BLaER1 treated with 17β-estradiol and CSF1 and Interleukin-3, amounts not matched to agents 10 nM and 100 nM (cell line): ENCODE measurements around the gene GALNT11.

Experiments
- H3K27ac ChIP-seq, 11 experiments: shearing (Covaris generic); formaldehyde crosslinking; 2 replicates each; pipeline ENCODE4 v1.8.1; 2022
- H3K27me3 ChIP-seq, 11 experiments: shearing (Covaris generic); formaldehyde crosslinking; 2 replicates each; pipeline ENCODE4 v1.8.1; 2022
- H3K36me3 ChIP-seq, 11 experiments: shearing (Covaris generic); formaldehyde crosslinking; 2 replicates each; pipeline ENCODE4 v1.8.1; 2022
- H3K4me1 ChIP-seq, 10 experiments: shearing (Covaris generic); formaldehyde crosslinking; 2 replicates each; pipeline ENCODE4 v1.8.1; 2022
- H3K4me2 ChIP-seq, 11 experiments: shearing (Covaris generic); formaldehyde crosslinking; 2 replicates each; pipeline ENCODE4 v1.8.1; 2022
- H3K4me3 ChIP-seq, 10 experiments: shearing (Covaris generic); formaldehyde crosslinking; 2 replicates each; pipeline ENCODE4 v1.8.1; 2022
- H3K9ac ChIP-seq, 11 experiments: shearing (Covaris generic); formaldehyde crosslinking; 2 replicates each; pipeline ENCODE4 v1.8.1; 2022
- H3K9me3 ChIP-seq, 11 experiments: shearing (Covaris generic); formaldehyde crosslinking; replicated peaks in 1 of 11; 2 replicates each; pipeline ENCODE4 v1.8.1; 2022
- H4K20me1 ChIP-seq, 11 experiments: shearing (Covaris generic); formaldehyde crosslinking; 2 replicates each; pipeline ENCODE4 v1.8.1; 2022
- Cebpa-rat ChIP-seq, 11 experiments: shearing (Covaris generic); IDR thresholded peaks; 2 replicates each; pipeline ENCODE4 v1.8.1; 2022

GALNT11 gene

DNA sequence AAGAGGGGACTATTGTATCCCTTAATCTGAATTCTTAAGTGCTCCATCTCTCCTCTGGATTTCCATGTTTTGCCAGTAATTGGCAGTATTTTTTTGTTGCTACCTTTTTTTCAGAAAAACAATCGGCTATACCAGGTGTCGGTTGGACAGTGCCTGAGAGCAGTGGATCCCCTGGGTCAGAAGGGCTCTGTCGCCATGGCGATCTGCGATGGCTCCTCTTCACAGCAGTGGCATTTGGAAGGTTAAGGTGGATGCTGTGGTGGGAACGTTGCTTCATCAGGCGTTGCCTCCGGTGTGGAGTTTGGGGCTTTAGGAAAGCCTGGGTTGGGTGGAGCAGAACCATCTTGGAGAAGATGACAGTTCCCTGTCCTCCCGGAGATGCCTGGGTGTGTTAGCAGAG is 96.0 kb downstream of the GALNT11 start:
- peaks cover 0 to 14% (median 0%) of the 10 kb centered on the region in 11 experiments; a peak in 1 of 22 replicates for H4K20me1 ChIP-seq
- H3K36me3 ChIP-seq: peaks cover 93 to 100% (median 98%) of the 10 kb centered on the region in 11 experiments
- no peaks in the 10 kb centered on the region for H3K27me3 ChIP-seq
- H3K4me1 ChIP-seq: no peaks in the 10 kb centered on the region
- no peak overlapping the region for H3K4me2 ChIP-seq
- H3K4me3 ChIP-seq: no peak overlapping the region
- H3K9me3 ChIP-seq: peaks cover 5 to 22% (median 20%) of the 10 kb centered on the region in 11 experiments; a peak in 20 of 22 replicates
- no peak overlapping the region for H3K27ac ChIP-seq
- no peak for TF ChIP-seq Cebpa-rat (IDR thresholded peaks at IDR 0.05)
- H3K9ac ChIP-seq: no peak overlapping the region

DNA sequence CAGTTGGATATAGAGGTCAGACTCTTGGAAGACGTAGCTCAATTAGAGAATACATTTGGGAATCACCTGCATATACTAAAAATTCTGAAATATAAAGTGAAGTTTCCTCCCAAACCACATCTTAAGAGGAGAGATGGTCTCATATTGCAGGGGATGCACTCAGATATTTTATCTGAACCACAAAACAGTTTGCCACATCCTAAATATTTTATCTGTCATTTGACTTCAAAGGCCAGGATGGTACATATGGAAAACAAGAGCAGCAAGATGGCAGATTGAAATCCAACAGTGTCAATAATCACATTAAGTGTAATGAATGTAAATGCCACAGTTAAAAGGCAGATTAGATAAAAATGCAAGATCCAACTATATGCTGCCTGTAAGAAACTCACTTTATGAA is 97.1 kb downstream of the GALNT11 start:
- Histone ChIP-seq H3K4me3 (no peak overlapping the region), H3K9ac (no peak overlapping the region), H3K27ac (no peak overlapping the region), H3K27me3 (no peaks in the 10 kb centered on the region), H3K36me3 (peaks cover 96 to 100% (median 100%) of the 10 kb centered on the region in 11 experiments), H4K20me1 (peaks cover 0 to 14% (median 0%) of the 10 kb centered on the region in 11 experiments; a peak in 3 of 22 replicates), H3K9me3 (peaks cover 5 to 31% (median 21%) of the 10 kb centered on the region in 11 experiments; a peak in 20 of 22 replicates), H3K4me2 (no peak overlapping the region), H3K4me1 (no peaks in the 10 kb centered on the region)
- TF ChIP-seq Cebpa-rat (IDR thresholded peaks at IDR 0.05): no peak

DNA sequence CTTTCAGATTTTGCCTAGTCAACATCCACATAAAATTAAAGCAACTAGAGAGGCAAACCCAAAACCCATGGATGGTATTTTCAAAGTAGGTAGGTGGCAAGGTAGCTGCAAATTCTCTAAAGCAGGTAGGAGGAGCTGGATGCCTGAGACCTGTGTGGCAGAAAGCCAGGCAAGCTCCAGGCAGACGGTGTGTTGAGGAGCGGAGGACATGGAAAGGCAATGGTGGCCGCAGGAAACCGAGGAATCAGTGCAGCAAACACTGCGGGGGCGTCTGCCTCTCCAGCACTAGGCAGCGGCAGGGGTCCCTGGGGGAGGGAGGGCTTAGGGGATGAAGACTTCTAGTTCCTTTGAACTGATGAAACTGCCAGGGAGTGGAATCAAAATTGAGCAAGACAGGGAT is 101.3 kb downstream of the GALNT11 start:
- Histone ChIP-seq H3K4me3 (no peak overlapping the region), H3K9me3 (peaks cover 13 to 53% (median 37%) of the 10 kb centered on the region in 11 experiments; a peak in 20 of 22 replicates), H3K4me1 (no peaks in the 10 kb centered on the region), H4K20me1 (peaks cover 0 to 11% (median 0%) of the 10 kb centered on the region in 11 experiments; a peak in 3 of 22 replicates), H3K9ac (no peak overlapping the region), H3K36me3 (peaks cover 97 to 100% (median 99%) of the 10 kb centered on the region in 11 experiments), H3K27ac (no peak overlapping the region), H3K4me2 (no peak overlapping the region), H3K27me3 (no peaks in the 10 kb centered on the region)
- no peak for TF ChIP-seq Cebpa-rat (IDR thresholded peaks at IDR 0.05)

DNA sequence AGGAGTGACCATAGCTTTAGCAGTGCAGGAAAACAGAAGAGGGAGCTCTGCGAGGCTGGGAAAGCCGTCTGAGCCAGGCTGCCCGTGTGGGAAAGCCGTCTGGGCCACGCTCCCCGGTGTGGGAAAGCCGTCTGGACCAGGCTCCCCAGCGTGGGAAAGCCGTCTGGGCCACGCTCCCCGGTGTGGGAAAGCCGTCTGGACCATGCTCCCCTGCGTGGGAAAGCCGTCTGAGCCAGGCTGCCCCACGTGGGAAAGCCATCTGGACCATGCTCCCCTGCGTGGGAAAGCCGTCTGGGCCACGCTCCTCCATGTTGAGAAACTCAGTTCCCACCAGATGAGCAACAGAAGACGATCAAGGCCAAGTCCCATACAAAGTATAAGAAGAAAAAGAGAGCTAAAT is 101.8 kb downstream of the GALNT11 start:
- no peak overlapping the region for H3K4me2 ChIP-seq
- TF ChIP-seq Cebpa-rat (IDR thresholded peaks at IDR 0.05): no peak
- H3K4me3 ChIP-seq: no peak overlapping the region
- H3K9ac ChIP-seq: no peak overlapping the region
- H4K20me1 ChIP-seq: peaks cover 0 to 11% (median 0%) of the 10 kb centered on the region in 11 experiments; a peak in 3 of 22 replicates
- H3K9me3 ChIP-seq: peaks cover 13 to 53% (median 37%) of the 10 kb centered on the region in 11 experiments; a peak in 20 of 22 replicates
- no peak overlapping the region for H3K27ac ChIP-seq
- no peaks in the 10 kb centered on the region for H3K4me1 ChIP-seq
- H3K36me3 ChIP-seq: peaks cover 97 to 100% (median 99%) of the 10 kb centered on the region in 11 experiments
- H3K27me3 ChIP-seq: no peaks in the 10 kb centered on the region

DNA sequence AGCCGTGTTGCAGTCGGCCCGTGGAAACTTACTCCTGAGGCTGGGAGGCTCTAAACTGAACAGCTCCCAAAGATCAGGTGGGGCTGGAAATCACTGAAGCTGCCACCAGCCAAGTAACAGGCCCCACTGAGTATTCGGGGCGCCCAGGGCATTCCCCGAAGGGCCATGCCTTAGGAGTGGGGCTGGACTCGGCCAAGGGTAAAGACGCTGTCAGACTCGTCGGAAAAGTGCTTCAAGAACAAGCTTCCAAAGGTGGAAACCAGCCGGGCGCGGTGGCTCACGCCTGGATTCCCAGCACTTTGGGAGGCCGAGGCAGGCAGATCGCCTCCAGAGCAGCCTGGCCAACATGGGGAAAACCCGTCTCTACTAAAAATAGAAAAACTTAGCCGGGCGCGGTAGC is 102.8 kb downstream of the GALNT11 start:
- H3K27me3 ChIP-seq: no peaks in the 10 kb centered on the region
- peaks cover 0 to 11% (median 0%) of the 10 kb centered on the region in 11 experiments; a peak in 3 of 22 replicates for H4K20me1 ChIP-seq
- H3K36me3 ChIP-seq: peaks cover 97 to 100% (median 100%) of the 10 kb centered on the region in 11 experiments
- no peak overlapping the region for H3K4me3 ChIP-seq
- H3K27ac ChIP-seq: no peak overlapping the region
- TF ChIP-seq Cebpa-rat (IDR thresholded peaks at IDR 0.05): no peak
- H3K9ac ChIP-seq: no peak overlapping the region
- no peaks in the 10 kb centered on the region for H3K4me1 ChIP-seq
- peaks cover 13 to 53% (median 37%) of the 10 kb centered on the region in 11 experiments; a peak in 20 of 22 replicates for H3K9me3 ChIP-seq
- H3K4me2 ChIP-seq: no peak overlapping the region

DNA sequence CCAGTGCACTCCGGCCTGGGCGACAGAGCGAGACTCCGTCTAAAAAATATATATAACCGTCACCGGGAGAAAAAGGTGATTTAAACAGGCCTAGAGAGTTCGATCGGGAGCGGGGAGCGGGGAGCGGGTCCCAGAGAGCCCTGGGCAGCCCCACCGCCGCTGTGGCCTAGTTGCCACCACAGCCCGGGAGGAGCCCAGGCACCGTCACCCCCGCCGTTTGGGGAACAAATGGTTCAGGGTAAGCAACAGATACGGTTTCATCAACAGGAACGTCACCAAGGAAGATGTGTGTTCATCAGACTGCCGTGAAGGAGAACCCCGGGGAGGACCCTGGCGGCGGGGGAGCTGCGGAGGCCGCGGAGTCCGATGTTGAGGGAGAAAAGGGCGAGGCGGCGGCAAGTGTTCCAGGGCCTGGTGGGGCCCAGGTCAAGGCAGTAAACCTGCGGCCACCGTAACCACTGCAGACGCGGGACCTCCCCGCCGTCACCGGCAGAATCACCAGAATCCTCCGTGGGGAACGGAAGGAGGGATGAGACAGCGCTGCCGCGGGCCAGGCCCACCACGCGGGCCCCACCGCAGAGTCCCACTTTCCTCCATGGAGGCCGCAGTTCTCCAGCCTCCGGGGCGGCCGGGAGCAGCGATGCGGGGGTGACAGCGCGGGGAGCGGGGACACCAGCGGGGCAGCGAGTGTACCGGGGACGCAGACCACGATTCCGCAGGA is 103.4 kb downstream of the GALNT11 start:
- Histone ChIP-seq H3K27ac (no peak overlapping the region), H3K36me3 (peaks cover 97 to 100% (median 100%) of the 10 kb centered on the region in 11 experiments)

DNA sequence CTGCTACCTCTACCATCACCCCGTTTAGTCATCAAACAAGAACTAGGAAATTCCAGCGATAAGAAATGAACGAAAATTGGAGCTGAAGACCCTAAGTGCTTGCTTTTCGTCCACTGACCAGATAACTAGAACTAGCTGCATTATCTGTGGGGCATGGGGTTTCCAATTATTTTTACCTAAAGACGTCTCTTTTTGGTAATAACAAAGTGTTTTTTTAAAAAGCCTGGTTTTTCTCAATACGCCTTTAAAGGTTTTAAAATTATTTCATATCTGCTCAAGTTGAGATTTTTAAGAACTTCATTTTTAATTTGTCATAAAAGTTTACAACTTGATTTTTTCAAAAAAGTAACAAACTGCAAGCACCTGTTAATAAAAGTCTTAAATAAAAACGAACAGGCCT is 104.2 kb downstream of the GALNT11 start:
- H3K4me1 ChIP-seq: no peaks in the 10 kb centered on the region
- peaks cover 94 to 100% (median 99%) of the 10 kb centered on the region in 11 experiments for H3K36me3 ChIP-seq
- no peak for TF ChIP-seq Cebpa-rat (IDR thresholded peaks at IDR 0.05)

More for the DNA sequence above, 103.4 kb downstream of the GALNT11 start:
- Histone ChIP-seq H3K9ac (no peak overlapping the region), H3K4me3 (no peak overlapping the region), H3K4me2 (no peak overlapping the region), H3K4me1 (no peaks in the 10 kb centered on the region), H3K9me3 (peaks cover 13 to 53% (median 37%) of the 10 kb centered on the region in 11 experiments; a peak in 20 of 22 replicates), H3K27me3 (no peaks in the 10 kb centered on the region), H4K20me1 (peaks cover 0 to 11% (median 0%) of the 10 kb centered on the region in 11 experiments; a peak in 4 of 22 replicates)
- no peak for TF ChIP-seq Cebpa-rat (IDR thresholded peaks at IDR 0.05)

DNA sequence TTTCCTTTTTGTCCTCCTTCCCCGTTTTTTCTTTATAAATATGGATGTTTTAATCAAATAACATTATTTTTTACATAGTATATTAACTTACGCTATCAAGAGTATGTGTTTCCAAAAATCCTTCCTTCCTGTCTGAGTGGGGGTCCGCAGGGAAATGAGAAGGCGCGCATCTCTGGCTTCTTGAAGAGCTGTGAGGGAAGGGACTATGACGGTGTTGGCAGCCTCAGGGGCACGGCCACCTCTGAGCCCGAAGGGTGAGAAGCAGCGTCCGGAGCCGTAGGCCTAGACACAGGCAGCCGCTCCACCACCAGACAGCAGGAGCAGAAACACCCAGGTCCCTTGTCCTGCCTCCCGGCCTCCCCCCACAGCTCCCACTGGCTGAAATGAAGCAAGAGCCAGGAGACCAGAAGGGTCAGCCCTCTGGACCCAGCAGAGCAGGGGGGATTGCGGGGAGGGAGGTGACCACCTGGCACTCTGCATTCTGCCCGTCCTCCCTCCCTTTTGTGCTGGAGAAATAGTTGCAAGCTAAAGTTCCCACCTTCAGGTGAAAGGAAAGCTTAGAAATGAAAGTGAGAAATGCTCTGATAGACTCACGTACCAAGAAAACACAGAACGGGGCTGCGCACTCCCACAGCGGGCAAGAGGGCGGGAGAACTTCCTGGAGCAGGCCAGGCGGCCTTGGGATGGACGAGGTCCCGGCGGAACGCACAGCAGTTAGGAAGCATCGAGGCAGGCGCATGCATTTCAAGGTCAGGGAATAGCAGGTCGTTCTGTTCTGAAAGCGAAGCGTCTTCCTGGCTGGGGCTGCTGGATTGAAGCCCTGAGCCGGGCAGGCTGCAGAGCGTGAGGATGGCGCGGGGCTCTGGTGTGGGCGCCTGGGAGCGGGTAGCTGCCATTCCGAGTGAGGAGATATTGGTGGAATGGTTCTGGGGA is 105.5 kb downstream of the GALNT11 start:
- Histone ChIP-seq H3K4me3 (no peak overlapping the region), H3K9me3 (peaks cover 10 to 36% (median 19%) of the 10 kb centered on the region in 11 experiments; a peak in 20 of 22 replicates), H4K20me1 (peaks cover 0 to 14% (median 0%) of the 10 kb centered on the region in 11 experiments; a peak in 4 of 22 replicates), H3K27me3 (no peaks in the 10 kb centered on the region), H3K27ac (no peak overlapping the region), H3K36me3 (peaks cover 82 to 100% (median 97%) of the 10 kb centered on the region in 11 experiments), H3K9ac (no peak overlapping the region), H3K4me1 (no peaks in the 10 kb centered on the region), H3K4me2 (no peak overlapping the region)
- no peak for TF ChIP-seq Cebpa-rat (IDR thresholded peaks at IDR 0.05)

More for the DNA sequence above, 104.2 kb downstream of the GALNT11 start:
- H3K9ac ChIP-seq: no peak overlapping the region
- no peak overlapping the region for H3K27ac ChIP-seq
- no peaks in the 10 kb centered on the region for H3K27me3 ChIP-seq
- H3K4me2 ChIP-seq: no peak overlapping the region
- no peak overlapping the region for H3K4me3 ChIP-seq
- H4K20me1 ChIP-seq: peaks cover 0 to 14% (median 0%) of the 10 kb centered on the region in 11 experiments; a peak in 4 of 22 replicates
- peaks cover 13 to 47% (median 31%) of the 10 kb centered on the region in 11 experiments; a peak in 20 of 22 replicates for H3K9me3 ChIP-seq
